ENCODE results near the gene HTR1B.

DNA sequence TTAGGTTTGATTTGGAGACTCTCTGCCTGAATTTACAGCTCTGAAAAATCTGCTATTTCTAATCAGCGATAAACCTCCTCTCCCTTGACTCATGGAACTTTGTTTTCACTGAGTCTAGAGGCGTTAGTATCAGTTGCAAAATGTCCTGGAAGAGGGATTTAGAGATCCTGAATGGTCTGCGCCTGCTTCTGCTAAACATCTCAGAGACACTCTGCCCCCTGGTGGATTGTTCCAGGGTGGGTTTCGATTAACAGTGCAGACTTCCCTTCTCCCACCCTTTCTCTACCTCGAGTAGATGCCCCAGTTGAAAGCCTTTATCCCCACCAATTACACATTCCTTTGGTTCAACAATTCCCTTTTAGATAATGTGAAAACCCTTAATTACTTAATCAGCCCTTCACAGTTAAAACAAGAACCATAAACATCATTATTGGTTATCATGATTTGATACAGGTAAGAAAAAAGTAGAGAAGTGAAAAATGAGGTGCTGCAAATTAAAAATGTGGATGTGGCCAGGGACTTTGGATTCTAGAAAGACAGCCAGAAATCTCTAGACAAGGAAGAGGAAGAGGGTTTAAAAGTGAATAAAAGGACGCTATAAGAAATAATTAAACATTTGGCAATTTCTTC is 5.5 kb downstream of the HTR1B start:
- no peak for TF ChIP-seq EZH2 (IDR thresholded peaks at IDR 0.05)
- TF ChIP-seq POLR2AphosphoS5 (IDR thresholded peaks at IDR 0.05; ENCODE audit: borderline replicate concordance, low read depth, low read length): no peak

Measured in SK-N-MC (cell line).